ENCODE results near the gene DMAC1. TPM values are rescaled to one million over a fixed set of nuclear protein-coding genes. Genes with fewer than 3 reads are reported as not detected.

DMAC1 gene
- total RNA-seq, 4 donors from 2014 or later, result 9.9 to 17.4 (median 16.4) TPM

DNA sequence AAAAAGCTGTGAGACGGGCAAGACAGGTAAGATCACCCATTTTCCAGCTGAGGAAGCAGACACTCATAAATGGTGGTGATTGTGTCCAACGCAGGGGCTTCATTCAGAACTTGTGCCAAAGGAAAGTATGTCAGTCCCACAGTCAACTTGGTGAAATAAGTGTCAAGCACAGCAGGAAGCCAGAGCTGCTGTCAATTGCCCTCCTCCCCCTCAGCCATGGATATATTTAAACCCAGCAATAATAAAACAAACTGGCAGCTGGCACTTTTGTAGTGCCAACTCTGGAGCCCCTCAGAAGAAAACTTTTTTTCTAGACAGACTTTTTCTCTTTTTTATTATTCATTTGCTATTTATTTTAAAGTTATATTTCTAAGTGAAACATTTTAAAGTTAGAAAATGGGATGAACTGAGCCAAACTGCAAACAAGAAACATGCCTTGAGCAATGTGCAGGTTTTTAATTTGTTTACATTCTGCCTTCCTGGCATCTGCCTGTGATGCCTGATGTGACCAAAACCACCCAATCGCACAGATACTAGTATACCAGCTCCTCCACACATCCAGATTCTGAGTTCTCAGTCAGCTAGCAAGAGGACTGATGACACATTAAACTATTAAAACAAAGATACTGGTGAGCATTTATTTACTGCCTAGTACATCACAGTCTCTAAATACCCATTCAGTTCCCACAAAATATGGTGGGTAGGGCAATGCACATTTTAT, 17.0 kb downstream of the DMAC1 start:
- H3K36me3 ChIP-seq, result no peaks in the 10 kb centered on the region
- no peaks in the 10 kb centered on the region for H3K27me3 ChIP-seq
- H3K4me1 ChIP-seq, result no peaks in the 10 kb centered on the region
- H3K4me3 ChIP-seq, result no peak overlapping the region
- H3K27ac ChIP-seq (replicated peaks in 1 of 4), result no peak overlapping the region
- TF ChIP-seq POLR2AphosphoS5 (IDR thresholded peaks at IDR 0.05), result no peak
- TF ChIP-seq EP300 (IDR thresholded peaks at IDR 0.05), result no peak
- TF ChIP-seq POLR2A (IDR thresholded peaks at IDR 0.05; ENCODE audit: low read depth), result no peak
- TF ChIP-seq, protein P1, sequence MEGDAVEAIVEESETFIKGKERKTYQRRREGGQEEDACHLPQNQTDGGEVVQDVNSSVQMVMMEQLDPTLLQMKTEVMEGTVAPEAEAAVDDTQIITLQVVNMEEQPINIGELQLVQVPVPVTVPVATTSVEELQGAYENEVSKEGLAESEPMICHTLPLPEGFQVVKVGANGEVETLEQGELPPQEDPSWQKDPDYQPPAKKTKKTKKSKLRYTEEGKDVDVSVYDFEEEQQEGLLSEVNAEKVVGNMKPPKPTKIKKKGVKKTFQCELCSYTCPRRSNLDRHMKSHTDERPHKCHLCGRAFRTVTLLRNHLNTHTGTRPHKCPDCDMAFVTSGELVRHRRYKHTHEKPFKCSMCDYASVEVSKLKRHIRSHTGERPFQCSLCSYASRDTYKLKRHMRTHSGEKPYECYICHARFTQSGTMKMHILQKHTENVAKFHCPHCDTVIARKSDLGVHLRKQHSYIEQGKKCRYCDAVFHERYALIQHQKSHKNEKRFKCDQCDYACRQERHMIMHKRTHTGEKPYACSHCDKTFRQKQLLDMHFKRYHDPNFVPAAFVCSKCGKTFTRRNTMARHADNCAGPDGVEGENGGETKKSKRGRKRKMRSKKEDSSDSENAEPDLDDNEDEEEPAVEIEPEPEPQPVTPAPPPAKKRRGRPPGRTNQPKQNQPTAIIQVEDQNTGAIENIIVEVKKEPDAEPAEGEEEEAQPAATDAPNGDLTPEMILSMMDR (IDR thresholded peaks at IDR 0.05), result no peak
- 51% methylated on average over 3 of the region's 3 CpGs for WGBS
- DNase-seq (ENCODE audit: extremely low spot score), result no peak
- intact Hi-C loops (cut with DNase I), result no loop called here
- H3K9me3 ChIP-seq, result no peaks in the 10 kb centered on the region

DNA sequence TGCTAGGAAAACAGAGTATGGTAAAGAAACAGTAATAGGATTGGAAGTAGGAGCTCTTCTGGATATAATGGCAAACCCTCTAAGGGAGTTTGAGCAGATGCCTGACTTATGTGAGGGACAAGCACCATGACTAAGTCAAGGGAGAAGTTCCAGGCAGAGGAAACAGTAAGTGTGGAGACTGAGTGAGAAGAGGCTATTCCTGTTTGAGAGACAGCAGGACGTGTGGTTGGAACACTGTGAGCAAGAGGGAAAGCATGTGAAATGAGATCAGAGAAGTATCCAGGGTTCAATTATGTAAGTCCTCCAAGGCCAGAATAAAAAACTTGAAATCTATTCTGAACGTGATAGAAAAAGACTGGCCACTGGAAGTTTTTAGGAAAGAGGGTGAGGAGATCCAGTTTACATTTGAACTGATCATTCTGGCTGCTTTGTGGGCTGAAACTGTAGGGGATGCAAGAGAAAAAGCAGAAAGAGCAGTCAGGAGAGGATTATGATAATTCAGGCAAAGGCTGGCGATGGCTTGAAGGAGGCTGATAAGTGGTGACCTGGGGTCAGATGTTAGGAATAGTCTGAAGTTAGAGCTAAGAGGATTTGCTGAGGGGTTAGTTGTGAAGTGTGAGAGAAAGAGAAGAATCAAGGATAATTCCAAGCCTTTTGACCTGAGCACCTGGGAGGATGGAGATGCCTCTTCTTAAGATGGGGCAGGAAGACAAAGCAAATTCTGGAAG, 19.2 kb downstream of the DMAC1 start:
- Histone ChIP-seq H3K27me3 (no peaks in the 10 kb centered on the region), H3K36me3 (no peaks in the 10 kb centered on the region), H3K4me3 (no peak overlapping the region), H3K27ac (replicated peaks in 1 of 4) (no peak overlapping the region), H3K9me3 (no peaks in the 10 kb centered on the region), H3K4me1 (no peaks in the 10 kb centered on the region)
- WGBS, result 50% methylated on average over 3 of the region's 3 CpGs
- no peak for DNase-seq (ENCODE audit: extremely low spot score)
- TF ChIP-seq, protein P1 (IDR thresholded peaks at IDR 0.05), result no peak
- TF ChIP-seq POLR2AphosphoS5 (IDR thresholded peaks at IDR 0.05), result no peak
- no peak for TF ChIP-seq POLR2A (IDR thresholded peaks at IDR 0.05; ENCODE audit: low read depth)
- TF ChIP-seq EP300 (IDR thresholded peaks at IDR 0.05), result no peak
- intact Hi-C loops (cut with DNase I), result no loop called here

DNA sequence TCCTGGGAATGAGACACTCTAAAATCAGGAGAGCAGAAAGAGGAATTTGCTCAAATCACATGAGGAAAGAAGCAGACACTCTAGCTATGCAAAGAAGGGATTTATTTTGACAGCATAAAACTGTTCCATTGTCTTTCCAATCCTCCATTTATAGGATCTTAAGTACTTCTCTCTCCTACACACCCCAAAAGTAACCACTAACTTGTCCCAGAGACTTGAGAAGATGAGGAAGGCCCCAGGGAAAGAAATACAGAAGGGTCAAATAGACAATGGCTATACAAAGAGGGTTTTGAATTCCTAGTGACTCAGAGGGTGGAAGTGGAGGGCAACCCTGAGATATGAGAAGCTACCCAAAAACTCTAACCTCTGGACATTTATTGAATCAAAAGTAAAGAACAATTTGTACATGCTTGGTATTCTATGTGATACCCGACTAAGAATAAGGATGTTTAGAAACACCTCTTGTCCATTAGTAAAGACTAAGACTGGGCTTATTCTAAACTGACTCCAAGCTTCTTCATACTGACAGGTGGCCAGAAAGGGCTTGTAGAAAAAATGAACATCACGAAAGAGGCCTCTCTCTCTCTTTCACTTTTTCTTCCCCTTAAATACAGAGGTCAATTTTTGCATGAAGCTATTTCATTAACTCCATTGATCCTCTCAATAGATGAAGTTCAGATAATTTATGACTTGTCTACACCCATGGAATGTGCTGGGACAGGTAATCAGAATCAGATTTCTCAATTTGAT, 20.6 kb downstream of the DMAC1 start:
- H3K9me3 ChIP-seq, result no peaks in the 10 kb centered on the region
- TF ChIP-seq EP300 (IDR thresholded peaks at IDR 0.05), result no peak
- no peak for TF ChIP-seq POLR2AphosphoS5 (IDR thresholded peaks at IDR 0.05)
- TF ChIP-seq, protein P1 (IDR thresholded peaks at IDR 0.05), result no peak
- no peak for TF ChIP-seq POLR2A (IDR thresholded peaks at IDR 0.05; ENCODE audit: low read depth)
- H3K4me1 ChIP-seq, result no peaks in the 10 kb centered on the region
- no peak overlapping the region for H3K27ac ChIP-seq (replicated peaks in 1 of 4)
- no peak for DNase-seq (ENCODE audit: extremely low spot score)
- H3K4me3 ChIP-seq, result no peak overlapping the region
- no peaks in the 10 kb centered on the region for H3K27me3 ChIP-seq
- intact Hi-C loops (cut with DNase I), result no loop called here
- no peaks in the 10 kb centered on the region for H3K36me3 ChIP-seq
- 79% methylated on average over 2 of the region's 2 CpGs for WGBS

DNA sequence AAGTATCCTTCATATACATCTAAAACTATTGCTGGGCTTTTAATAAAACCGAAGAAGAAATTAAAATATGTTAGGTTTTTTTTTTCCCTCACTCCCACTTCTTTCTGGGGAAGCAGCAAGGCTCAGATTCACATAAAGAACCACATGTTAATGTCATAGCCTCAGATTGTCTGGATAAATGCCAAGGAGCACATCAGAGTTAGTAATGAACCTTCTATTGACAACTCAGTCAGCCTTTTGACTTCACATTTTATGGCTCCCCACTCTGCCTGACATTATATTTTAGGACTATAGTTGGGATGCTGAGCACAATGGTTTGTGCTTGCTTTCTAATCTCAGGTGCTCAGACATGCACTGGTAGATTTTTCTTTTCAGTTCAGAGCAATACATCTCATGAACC, 21.8 kb downstream of the DMAC1 start:
- 61% methylated on average over 1 of the region's 1 CpG for WGBS
- no peak for TF ChIP-seq POLR2AphosphoS5 (IDR thresholded peaks at IDR 0.05)
- no peak for TF ChIP-seq POLR2A (IDR thresholded peaks at IDR 0.05; ENCODE audit: low read depth)
- TF ChIP-seq, protein P1 (IDR thresholded peaks at IDR 0.05), result no peak
- TF ChIP-seq EP300 (IDR thresholded peaks at IDR 0.05), result no peak
- no peak for DNase-seq (ENCODE audit: extremely low spot score)
- Histone ChIP-seq H3K36me3 (no peaks in the 10 kb centered on the region), H3K9me3 (no peaks in the 10 kb centered on the region), H3K4me3 (no peak overlapping the region), H3K4me1 (no peaks in the 10 kb centered on the region), H3K27me3 (no peaks in the 10 kb centered on the region), H3K27ac (replicated peaks in 1 of 4) (no peak overlapping the region)
- intact Hi-C loops (cut with DNase I), result no loop called here

All from esophagus muscularis mucosa (tissue), 4 donors.